Measurements from ENCODE around the gene VILL. TPM values are rescaled to one million over a fixed set of nuclear protein-coding genes. Genes with fewer than 3 reads are reported as not detected.
"Not testable (repeated sequence)": the region's sequence is repeated elsewhere in the genome, so short reads cannot be mapped to it uniquely, and the experiment has no call there.

The VILL gene
- total RNA-seq, 1 experiment from 2014 or later, result 7.1 TPM

- in situ Hi-C loops (cut with HindIII; ENCODE audit: low sequenced_read_pairs), result no loop called here
- no peak for DNase-seq (ENCODE audit: low spot score)
Measured at GRCh38 chr3:37981348-37981664, 9.3 kb upstream of the VILL start.

GRCh38 chr3:37982331-37982730 is 8.3 kb upstream of the VILL start:
- in situ Hi-C loops (cut with HindIII; ENCODE audit: low sequenced_read_pairs), result no loop called here
- no peak for DNase-seq (ENCODE audit: low spot score)

GRCh38 chr3:37984051-37984450 is 6.5 kb upstream of the VILL start:
- no peak for DNase-seq (ENCODE audit: low spot score)
- in situ Hi-C loops (cut with HindIII; ENCODE audit: low sequenced_read_pairs), result no loop called here

GRCh38 chr3:37984596-37984995 is 6.0 kb upstream of the VILL start:
- in situ Hi-C loops (cut with HindIII; ENCODE audit: low sequenced_read_pairs), result no loop called here
- DNase-seq (ENCODE audit: low spot score), result no peak

GRCh38 chr3:37985637-37986320 is 4.8 kb upstream of the VILL start:
- in situ Hi-C loops (cut with HindIII; ENCODE audit: low sequenced_read_pairs), result no loop called here
- DNase-seq (ENCODE audit: low spot score), result peak; percentile 53

GRCh38 chr3:37986479-37987314 is 3.9 kb upstream of the VILL start:
- in situ Hi-C loops (cut with HindIII; ENCODE audit: low sequenced_read_pairs), result no loop called here
- no peak for DNase-seq (ENCODE audit: low spot score)

GRCh38 chr3:37987315-37987697 is 3.3 kb upstream of the VILL start:
- DNase-seq (ENCODE audit: low spot score), result no peak
- in situ Hi-C loops (cut with HindIII; ENCODE audit: low sequenced_read_pairs), result no loop called here

GRCh38 chr3:37987751-37988179 is 2.8 kb upstream of the VILL start:
- in situ Hi-C loops (cut with HindIII; ENCODE audit: low sequenced_read_pairs), result no loop called here
- DNase-seq (ENCODE audit: low spot score), result no peak

GRCh38 chr3:37988376-37988775 is 2.2 kb upstream of the VILL start:
- DNase-seq (ENCODE audit: low spot score); in situ Hi-C loops (cut with HindIII; ENCODE audit: low sequenced_read_pairs): not testable (repeated sequence)

- no peak for DNase-seq (ENCODE audit: low spot score)
- in situ Hi-C loops (cut with HindIII; ENCODE audit: low sequenced_read_pairs), result no loop called here
Measured at GRCh38 chr3:37988931-37989525, 1.6 kb upstream of the VILL start.

- in situ Hi-C loops (cut with HindIII; ENCODE audit: low sequenced_read_pairs), result no loop called here
- no peak for DNase-seq (ENCODE audit: low spot score)
Measured at GRCh38 chr3:37989821-37990480, 635 bp upstream of the VILL start.

GRCh38 chr3:37991109-37991508 is 523 bp downstream of the VILL start:
- no peak for DNase-seq (ENCODE audit: low spot score)
- in situ Hi-C loops (cut with HindIII; ENCODE audit: low sequenced_read_pairs), result no loop called here

- in situ Hi-C loops (cut with HindIII; ENCODE audit: low sequenced_read_pairs), result no loop called here
- DNase-seq (ENCODE audit: low spot score), result no peak
Measured at GRCh38 chr3:37991823-37992222, 1.2 kb downstream of the VILL start.

GRCh38 chr3:37992271-37993066 is 1.9 kb downstream of the VILL start:
- no peak for DNase-seq (ENCODE audit: low spot score)
- in situ Hi-C loops (cut with HindIII; ENCODE audit: low sequenced_read_pairs), result no loop called here

- no peak for DNase-seq (ENCODE audit: low spot score)
- in situ Hi-C loops (cut with HindIII; ENCODE audit: low sequenced_read_pairs), result no loop called here
Measured at GRCh38 chr3:37993067-37993455, 2.5 kb downstream of the VILL start.

GRCh38 chr3:37993460-37993819 is 2.9 kb downstream of the VILL start:
- in situ Hi-C loops (cut with HindIII; ENCODE audit: low sequenced_read_pairs), result no loop called here
- DNase-seq (ENCODE audit: low spot score), result no peak

- peak; percentile 51 for DNase-seq (ENCODE audit: low spot score)
- in situ Hi-C loops (cut with HindIII; ENCODE audit: low sequenced_read_pairs), result no loop called here
Measured at GRCh38 chr3:37993820-37994638, 3.4 kb downstream of the VILL start.

GRCh38 chr3:37994639-37994972 is 4.0 kb downstream of the VILL start:
- DNase-seq (ENCODE audit: low spot score), result no peak
- in situ Hi-C loops (cut with HindIII; ENCODE audit: low sequenced_read_pairs), result no loop called here
